Measurements from ENCODE around the gene DEFB112.

DNA sequence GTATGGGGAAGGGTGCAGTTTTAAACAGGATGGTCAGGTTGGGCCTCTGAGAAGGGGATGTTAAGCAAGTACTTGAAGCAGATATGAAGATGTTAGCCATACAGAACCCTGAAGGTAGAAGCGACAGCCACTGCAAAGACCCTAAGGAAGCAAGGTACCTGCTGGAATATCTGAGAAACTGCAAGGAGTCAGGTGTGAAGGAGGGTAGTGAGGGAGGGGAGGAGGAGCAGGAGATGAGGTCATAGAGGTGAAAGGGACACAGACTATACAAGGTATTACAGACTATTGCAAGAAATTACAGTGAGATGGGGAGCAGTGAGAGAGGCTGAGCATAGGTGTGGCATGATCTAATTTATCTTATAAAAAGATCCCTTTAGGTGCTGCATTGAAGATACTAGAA lies 22.2 kb upstream of the DEFB112 start:
- TF ChIP-seq EZH2 (IDR thresholded peaks at IDR 0.05; ENCODE audit: borderline replicate concordance) (no peak), EZH2phosphoT487 (IDR thresholded peaks at IDR 0.05; ENCODE audit: low read depth, severe bottlenecking, unreplicated experiment) (no peak)
- TF ChIP-seq, protein P1, sequence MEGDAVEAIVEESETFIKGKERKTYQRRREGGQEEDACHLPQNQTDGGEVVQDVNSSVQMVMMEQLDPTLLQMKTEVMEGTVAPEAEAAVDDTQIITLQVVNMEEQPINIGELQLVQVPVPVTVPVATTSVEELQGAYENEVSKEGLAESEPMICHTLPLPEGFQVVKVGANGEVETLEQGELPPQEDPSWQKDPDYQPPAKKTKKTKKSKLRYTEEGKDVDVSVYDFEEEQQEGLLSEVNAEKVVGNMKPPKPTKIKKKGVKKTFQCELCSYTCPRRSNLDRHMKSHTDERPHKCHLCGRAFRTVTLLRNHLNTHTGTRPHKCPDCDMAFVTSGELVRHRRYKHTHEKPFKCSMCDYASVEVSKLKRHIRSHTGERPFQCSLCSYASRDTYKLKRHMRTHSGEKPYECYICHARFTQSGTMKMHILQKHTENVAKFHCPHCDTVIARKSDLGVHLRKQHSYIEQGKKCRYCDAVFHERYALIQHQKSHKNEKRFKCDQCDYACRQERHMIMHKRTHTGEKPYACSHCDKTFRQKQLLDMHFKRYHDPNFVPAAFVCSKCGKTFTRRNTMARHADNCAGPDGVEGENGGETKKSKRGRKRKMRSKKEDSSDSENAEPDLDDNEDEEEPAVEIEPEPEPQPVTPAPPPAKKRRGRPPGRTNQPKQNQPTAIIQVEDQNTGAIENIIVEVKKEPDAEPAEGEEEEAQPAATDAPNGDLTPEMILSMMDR (IDR thresholded peaks at IDR 0.05; ENCODE audit: poor library complexity), result no peak

All from hepatocyte (in vitro differentiated cells).